CD4-positive, alpha-beta T cell treated with Interleukin-21 for 1 hour (primary cell): ENCODE measurements around the gene NUBPL.
"Not testable (repeated sequence)": the region's sequence is repeated elsewhere in the genome, so short reads cannot be mapped to it uniquely, and the experiment has no call there.

Source experiments
- DNase-seq: peaks from one replicate; pipeline ENCODE4 v3.0.0-alpha.2; 2020

NUBPL gene

DNA sequence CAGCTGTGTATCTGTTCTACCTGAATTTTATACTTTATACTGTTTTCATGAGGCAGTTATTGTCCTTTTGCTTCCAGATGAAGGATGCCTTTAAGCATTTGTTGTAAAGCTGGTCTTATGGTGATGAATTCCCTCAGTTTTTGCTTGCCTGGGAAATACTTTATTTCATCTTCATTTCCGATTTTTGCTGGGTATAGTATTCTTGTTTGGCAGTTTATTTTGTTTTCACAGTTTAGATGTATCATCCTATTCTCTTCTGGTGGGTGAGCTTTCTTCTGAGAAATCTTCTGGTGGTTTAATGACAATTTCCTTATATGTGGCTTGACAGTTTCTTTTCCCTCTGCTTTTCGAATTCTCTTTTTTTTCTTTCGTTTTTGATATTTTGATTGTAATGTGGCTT is 188.1 kb downstream of the NUBPL start:
- no peak for DNase-seq

DNA sequence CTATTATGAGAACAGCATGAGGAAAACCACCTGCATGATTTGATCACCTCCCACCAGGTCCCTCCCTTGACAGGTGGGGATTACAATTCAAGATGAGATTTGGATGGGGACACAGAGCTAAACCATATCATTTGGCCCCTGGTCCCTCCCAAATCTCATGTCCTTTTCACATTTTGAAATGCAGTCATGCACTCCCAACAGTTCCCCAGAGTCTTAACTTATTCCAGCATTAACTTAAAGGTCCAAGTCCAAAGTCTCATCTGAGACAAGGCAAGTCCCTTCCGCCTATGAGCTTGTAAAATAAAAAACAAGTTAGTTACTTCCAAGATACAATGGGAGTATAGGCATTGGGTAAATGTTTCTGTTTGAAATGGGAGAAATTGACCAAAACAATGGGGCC is 189.8 kb downstream of the NUBPL start:
- not testable (repeated sequence) for DNase-seq

DNA sequence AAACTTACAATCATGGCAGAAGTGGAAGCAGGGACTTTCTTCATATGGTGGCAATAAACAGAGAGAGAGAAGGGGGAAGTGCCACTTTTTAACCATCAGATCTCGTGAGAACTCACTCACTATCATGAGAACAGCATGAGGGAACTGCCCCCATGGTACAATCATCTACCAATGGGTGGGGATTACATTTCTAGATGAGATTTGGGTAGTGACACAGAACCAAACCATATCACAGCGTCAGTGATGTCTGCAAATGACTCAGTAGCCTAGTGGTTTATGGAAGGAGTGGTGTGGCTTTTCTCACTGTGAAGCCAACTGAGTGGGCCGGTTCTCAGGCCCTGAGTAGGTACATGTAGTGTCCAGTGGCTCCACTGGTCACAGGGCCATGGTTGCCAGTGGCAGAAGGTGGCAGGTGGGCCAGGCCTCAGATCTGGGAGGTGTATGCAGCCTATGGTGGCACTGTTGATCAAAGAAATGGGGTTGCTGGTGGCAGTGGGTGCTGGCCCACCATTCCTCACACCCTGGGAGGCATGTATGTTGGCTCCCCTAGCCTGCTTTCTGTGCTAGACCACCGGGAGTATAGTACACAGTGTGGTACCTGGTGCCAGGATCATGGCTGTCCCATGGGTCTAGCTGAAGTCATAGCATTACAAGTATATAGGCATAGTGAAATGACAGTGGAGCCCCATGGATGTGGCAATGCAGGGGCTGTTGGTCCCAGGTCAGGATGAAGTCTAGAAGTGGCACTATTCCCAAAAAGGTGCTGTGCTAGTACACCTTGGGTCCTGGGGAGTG is 191.9 kb downstream of the NUBPL start:
- DNase-seq = no peak

DNA sequence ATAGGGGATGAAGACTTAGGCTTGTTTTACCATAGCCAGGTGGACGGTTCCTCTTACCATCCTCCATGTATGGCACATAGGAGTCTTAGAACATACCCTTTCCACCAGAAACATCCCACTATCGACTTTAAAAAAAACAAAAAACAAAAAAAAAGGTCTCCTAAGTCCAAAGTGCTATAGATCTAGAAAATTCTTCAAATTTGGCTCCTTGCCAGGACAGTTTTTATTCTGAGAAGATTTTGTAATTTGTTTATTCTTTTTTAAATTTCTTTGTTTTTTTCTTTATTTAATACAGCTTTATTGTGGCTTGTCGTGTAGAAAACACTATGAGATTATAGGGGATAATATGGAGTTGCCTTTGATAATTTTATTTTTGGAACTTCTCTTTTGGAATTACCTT is 197.7 kb downstream of the NUBPL start:
- DNase-seq = no peak

DNA sequence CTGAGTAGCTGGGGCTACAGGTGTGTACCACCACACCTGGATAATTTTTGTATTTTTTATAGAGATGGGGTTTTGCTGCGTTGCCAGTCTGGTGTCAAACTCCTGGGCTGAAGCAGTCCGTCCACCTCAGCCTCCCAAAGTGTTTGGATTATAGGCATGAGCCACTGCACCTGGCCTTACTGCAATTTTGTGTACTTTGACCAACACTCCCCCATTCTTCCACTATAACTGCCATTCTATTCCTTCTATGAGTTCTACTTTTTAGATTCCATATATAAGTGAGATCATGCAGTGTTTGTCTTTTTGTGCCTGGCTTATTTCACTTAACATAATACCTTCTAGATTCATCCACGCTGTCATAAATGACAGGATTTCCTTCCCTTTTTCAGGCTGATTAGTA is 199.1 kb downstream of the NUBPL start:
- DNase-seq = no peak

DNA sequence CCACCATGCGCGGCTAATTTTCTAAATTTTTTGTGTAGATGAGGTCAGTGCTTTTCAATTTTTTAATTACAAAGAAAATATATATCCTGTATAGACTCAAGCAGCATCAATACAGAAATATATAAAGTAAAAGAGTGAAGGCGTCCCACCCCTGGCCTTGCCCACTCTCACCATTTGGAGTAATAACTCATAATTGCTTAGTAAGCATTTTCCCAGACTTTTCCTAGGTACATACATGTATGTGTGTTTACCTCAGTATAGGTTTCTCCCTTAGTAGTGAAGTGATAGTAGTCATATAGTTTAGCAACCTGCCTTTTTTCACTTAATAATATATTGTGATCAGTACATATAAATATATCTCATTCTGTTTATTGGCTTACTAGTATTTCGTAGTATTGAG is 200.1 kb downstream of the NUBPL start:
- no peak for DNase-seq

DNA sequence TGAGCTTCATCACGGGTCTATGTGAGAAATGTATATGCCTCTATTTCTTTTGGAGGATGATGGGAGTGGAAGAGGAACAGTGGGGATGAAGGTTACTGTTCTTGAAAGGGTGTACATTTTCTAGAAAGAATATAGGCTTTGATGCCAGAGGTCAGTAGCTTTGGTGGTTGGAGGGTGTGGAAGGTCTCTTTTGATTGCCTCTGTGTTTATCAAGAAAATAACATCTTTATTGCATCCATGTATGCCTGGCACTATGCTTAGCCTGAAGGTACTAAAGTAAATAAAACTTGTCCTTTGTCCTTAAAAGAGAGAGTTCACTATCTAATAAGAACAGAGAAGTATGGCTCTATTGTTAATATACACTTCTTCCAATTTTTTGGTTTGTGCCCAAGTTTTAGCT is 201.8 kb downstream of the NUBPL start:
- no peak for DNase-seq

DNA sequence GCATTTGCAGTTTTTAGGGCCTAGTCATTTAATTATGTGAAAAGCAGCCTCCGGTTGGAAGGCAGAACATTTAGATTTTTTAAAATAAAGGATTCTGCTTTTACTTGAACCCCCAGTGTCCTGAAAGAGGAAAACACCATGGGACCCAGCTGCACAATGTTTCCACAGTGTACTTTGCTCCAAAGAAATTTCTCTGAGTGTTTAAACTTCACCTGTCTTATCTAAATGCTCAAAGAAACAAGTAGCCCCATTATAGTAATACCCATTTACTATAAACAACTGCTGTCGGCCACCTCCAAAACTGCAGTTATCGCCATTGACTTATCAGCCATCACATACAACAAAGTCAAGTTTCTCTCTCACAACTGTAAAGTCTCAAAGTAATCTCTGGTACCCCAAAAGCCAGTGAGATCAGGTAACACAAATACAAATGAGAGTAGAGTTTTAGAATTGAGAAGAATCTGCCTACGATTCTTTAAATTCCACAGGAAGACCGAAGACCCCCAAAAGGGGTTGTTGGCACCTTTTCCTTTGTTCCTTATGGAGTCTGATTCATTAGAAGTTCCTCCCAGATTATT is 205.2 kb downstream of the NUBPL start:
- no peak for DNase-seq

DNA sequence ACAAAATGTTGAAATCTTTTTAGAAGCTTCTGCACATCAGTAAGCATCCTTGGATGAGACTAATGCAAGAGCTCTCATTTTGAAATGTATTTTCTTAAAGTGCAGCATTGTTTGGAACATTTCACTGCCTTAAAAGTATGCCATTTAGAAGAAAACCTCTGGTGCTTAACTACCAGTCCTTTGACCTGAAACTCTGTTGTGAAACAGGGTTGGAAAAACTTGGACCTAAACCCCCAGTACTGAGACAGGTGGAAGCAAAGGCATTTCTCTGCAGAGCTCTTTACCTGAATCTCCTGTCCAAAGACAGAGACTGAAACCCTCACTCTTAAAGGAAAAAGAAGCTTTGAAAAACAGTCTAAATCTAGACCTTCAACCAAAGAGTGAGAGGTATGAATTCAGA is 207.2 kb downstream of the NUBPL start:
- DNase-seq = no peak

DNA sequence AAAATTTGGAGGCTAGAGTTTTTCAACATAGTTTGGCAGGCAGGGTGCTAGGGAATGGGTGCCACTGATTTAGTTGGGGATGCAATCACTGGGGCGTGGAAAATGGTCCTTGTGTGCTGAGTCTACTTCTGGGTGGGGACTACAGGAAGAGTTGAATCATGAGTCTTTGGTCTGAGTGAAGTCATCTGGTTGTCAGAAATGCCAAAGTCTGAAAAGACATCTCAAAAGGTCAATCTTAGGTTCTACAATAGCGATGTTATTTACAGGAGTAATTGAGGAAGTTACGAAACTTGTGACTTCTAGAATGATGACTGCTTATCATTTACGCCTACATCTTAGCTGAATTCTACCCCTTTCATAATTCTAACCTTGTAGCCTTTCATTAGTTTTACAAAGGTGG is 209.1 kb downstream of the NUBPL start:
- no peak for DNase-seq

DNA sequence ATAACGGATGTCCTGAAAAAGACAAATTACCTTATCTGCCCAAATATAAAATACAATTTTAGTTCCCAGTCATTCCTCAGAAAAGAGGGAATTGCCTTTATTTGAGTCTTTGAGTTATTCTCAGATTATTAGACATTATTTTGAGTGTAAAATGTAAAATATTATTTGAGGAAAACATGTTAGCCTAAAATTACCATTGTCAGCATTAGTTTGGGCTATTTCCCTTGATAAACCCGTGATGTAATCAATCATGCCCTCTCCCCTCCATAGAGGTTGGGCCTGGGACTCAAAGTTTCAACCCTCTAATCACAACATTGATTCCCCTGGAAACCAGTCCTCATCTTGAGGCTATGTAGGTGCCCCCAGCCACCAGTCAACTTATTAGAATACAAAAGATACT is 213.4 kb downstream of the NUBPL start:
- DNase-seq = no peak

DNA sequence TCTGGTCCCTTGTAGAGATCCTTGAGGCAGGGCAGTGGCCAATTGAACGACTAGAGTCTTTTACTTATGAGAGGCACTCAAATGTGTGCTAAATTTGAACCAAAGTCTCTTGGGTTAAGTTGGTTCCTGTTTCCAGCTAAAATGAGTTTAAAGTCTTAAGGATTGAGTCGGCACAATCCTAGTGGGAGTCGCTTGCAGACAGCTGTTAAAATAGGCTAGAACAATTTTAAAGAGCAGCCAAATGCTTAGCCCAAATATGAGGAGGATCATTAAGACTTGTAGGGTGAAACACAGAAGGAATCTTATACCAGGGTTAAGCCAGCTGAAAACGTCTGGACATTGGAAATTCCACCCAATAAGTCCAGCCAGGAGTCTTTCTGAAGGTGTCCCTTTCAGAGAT is 216.1 kb downstream of the NUBPL start:
- DNase-seq = no peak

DNA sequence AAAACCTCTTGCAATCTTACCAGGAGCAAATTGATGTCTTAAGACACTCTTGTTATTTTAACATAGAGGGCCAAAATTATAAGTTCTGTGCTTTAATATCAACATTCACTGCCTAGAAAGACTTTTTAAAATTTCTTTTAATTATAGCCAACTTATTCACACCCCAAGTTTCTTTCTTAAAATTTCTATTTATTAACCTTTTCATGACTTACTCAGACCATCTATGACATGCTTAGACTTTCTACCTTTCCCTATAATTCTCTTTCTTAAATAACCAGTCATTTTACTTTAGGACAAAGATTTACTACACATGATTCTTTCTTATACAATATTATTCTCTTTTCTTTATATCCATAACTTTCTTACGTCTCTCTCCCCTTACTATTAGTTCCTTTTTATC is 220.4 kb downstream of the NUBPL start:
- DNase-seq = no peak

DNA sequence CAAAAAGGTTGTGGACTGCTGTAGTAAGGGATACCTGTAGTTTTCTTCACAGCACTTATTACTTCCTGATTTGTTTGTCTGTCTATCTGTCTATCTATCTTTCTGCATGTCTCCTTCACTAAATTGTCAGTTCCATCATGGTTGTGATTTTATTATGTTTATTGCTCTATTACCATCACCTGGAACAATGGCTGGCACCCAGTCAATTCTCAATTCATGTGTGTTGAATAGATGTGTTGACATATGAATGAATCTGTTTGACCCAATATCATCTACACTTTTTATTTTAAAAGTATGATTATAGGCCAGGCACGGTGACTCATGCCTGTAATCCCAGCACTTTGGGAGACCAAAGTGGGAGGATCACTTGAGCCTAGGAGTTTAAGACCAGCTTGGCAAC is 224.4 kb downstream of the NUBPL start:
- no peak for DNase-seq

DNA sequence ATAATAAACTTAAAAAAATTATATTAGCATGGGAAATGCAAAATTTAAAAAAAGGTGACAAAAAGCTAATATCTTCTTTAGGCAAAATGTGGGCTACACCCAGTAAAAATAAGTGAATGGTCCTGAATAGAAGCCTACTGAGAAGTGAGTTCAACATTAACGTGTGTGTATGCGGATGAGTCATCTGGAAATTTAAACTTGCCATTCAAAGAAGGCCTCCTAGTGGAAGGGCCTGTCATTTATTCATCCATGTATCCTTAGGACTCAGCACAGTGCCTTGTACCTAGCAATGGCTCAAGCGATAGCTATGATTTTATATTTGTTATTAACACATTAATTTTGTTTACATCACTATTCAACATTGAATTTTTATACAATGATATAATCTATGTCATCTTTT is 226.2 kb downstream of the NUBPL start:
- DNase-seq = no peak

DNA sequence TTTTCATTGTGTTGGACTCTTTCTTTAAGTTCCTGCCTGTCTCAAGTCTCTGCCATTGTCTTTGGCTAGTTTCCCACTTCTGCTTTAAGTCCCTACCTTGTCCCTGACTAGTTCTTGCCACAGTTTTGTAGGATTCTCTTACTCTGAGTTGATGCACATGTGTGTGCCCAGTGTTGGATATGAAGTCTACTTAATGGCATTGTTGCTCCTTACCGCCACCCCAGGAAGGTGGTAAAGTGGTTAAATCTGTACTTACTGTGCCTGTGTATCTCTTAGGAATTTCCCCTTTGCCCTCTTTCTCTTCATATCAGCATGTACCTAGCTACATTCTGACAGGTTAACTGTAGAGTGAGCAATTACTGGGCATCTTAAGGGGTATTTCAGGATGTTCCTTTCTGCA is 227.1 kb downstream of the NUBPL start:
- no peak for DNase-seq

DNA sequence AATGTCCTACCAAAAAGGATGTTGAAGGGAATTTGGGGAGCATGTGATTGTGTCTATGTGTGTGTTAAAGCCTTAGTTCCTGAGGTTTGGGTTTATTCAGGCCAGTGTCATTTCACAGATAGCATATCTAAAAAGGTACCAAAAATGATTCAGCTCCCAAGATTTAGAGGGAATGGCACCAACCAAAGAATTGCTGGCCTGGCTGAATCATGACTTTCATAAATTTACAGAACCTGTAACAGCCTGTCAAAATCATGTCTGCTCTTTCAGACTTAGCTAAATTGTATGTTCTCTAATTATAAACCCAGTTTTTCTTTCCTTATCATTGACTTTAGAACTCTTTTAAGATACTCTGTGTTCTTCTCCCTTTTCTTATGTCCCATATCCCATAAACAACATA is 231.5 kb downstream of the NUBPL start:
- DNase-seq = no peak

DNA sequence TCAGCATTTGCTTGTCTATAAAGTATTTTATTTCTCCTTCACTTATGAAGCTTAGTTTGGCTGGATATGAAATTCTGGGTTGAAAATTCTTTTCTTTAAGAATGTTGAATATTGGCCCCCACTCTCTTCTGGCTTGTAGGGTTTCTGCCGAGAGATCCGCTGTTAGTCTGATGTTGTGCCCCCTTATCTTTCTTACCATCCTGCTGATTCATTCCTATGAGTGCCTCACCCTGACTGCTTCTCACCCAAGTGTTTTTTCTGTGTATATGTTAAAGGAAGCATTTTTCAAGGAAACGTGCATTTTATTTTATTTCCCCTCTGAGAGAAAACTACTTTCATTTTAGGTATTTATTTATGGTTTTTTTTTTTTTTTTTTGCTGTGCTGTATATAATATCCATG is 236.7 kb downstream of the NUBPL start:
- not testable (repeated sequence) for DNase-seq

DNA sequence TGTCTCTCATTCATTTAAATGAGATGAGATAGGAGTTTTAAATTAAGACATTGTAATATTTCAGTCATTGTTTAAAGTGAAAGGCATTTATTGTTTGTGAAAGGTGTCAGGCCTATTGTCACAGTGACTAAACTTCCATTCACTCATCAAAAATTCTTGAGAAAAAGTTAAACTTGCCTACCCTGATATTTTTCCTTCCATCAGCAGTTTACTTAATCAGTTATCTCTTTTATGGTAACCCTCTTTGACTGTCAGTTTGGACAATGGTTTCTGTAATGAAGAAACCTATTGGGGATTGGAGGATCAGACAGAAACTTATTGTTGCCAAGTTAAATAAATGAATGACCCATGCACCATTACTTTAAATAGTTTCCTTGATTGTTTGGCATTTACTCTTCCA is 241.6 kb downstream of the NUBPL start:
- DNase-seq = no peak

DNA sequence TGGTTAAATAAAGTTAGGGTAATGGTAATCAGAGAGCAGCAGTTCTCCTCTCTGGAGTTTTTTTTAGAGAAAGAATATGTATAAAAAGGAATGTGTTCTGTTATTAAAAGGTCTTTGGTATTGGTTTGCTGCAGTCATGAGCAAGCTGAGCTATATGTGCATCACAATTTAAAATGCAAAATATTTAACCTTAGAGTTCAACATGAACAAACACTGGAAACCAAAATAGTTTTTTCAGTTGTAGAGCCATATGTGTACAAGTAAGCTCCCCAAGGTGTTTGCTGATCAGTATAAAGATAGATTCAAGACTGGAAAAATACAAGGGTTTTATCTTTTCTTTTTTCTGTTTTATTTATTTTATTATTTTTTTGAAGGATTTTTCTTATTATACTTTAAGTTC is 245.0 kb downstream of the NUBPL start:
- DNase-seq = no peak

DNA sequence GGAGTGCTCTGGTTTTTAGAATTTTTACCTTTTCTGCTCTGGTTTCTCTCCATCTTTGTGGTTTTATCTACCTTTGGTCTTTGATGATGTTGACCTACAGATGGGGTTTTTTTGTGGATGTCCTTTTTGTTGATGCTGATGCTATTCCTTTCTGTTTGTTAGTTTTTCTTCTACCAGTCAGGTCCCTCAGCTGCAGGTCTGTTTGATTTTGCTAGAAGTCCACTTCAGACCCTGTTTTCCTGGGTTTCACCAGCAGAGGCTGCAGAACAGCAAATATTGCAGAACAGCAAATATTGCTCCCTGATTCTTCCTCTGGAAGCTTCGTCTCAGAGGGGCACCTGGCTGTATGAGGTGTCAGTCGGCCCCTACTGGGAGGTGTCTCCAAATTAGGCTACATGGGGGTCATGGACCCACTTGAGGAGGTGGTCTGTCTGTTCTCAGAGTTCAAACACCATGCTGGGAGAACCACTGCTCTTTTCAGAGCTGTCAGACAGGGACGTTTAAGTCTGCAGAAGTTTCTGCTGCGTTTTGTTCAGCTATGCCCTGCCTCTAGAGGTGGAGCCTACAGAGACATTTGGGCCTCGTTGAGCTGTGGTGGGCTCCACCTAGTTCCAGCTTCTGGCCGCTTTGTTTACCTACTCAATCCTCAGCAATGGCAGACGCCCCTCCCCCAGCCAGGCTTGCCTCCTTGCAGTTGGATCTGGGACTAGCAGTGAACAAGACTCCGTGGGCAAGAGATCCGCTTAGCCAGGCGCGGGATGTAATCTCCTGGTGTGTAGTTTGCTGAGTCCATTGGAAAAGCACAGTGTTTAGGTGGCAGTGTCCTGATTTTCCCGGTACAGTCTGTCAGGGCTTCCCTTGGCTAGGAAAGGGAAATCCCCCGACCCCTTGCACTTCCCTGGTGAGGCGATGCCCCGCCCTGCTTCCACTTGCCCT is 250.8 kb downstream of the NUBPL start:
- not testable (repeated sequence) for DNase-seq

DNA sequence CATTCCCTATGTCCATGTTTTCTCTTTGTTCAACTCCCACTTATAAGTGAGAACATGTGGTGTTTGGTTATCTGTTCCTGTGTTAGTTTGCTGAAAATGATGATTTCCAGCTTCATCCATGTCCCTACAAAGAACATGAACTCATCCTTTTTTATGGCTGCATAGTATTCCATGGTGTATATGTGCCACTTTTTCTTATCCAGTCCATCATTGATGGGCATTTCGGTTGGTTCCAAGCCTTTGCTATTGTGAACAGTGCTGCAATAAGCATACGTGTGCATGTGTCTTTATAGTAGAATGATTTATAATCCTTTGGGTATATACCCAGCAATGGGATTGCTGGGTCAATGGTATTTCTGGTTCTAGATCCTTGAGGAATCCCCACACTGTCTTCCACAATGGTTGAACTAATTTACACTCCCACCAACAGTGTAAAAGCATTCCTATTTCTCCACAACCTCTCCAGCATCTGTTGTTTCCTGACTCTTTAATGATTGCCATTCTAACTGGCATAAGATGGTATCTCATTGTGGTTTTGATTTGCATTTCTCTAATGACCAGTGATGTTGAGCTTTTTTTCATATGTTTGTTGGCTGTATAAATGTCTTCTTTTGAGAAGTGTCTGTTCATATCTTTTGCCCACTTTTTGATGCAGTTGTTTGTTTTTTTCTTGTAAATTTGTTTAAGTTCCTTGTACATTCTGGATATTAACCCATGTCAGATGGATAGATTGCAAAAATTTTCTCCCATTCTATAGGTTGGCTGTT is 252.7 kb downstream of the NUBPL start:
- DNase-seq = not testable (repeated sequence)

DNA sequence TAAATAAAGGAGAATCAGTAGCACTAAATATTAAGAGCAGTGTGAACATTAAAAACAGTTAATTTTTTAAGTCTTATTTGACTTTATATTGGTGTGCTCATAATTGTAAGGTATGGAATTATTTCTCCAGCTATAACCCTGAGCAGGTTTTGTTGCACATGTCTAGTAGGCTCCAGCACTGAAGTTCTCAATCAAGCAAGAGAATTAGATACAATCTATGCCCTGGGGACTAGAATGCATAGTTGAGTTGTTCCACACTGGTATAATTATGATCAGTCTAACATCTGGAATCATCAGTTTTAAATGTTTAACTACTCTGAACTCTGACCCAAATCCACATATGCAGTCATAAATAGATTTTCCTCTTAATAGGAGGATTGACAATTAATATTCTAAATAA is 258.1 kb downstream of the NUBPL start:
- DNase-seq = no peak
